H9 (cell line): ENCODE measurements around the gene CEP63. TPM values are rescaled to one million over a fixed set of nuclear protein-coding genes. Genes with fewer than 3 reads are reported as not detected.

Source experiments
- DNase-seq: peaks from one replicate; pipeline ENCODE4 v3.0.0-alpha.2; 2017
- H2AFZ ChIP-seq: one replicate; pipeline ENCODE4 v1.6.1; 2013; ENCODE audit warnings: mild to moderate bottlenecking, low read length, control low read depth, moderate library complexity
- H2AK5ac ChIP-seq: 2 replicates; pipeline ENCODE4 v1.6.1; 2013; ENCODE audit warnings: low read length, control low read depth, mixed read lengths; ENCODE audit not compliant: insufficient read length
- H2BK120ac ChIP-seq: one replicate; pipeline ENCODE4 v1.6.1; 2013; ENCODE audit warnings: low read depth, mild to moderate bottlenecking, low read length, control low read depth, inconsistent platforms; ENCODE audit not compliant: poor library complexity, severe bottlenecking
- H2BK12ac ChIP-seq: 2 replicates; pipeline ENCODE4 v1.6.1; 2013; ENCODE audit warnings: low read length, control low read depth, mixed read lengths, low read depth; ENCODE audit not compliant: insufficient read length
- H2BK15ac ChIP-seq: 2 replicates; pipeline ENCODE4 v1.6.1; 2013; ENCODE audit warnings: low read depth, low read length, control low read depth
- H2BK20ac ChIP-seq: one replicate; pipeline ENCODE4 v1.6.1; 2013; ENCODE audit warnings: low read depth, mild to moderate bottlenecking, low read length, control low read depth, inconsistent platforms; ENCODE audit not compliant: poor library complexity, severe bottlenecking
- H2BK5ac ChIP-seq: 2 replicates; pipeline ENCODE4 v1.6.1; 2013; ENCODE audit warnings: low read length, control low read depth, mixed read lengths; ENCODE audit not compliant: insufficient read length
- H3K14ac ChIP-seq: 2 replicates; pipeline ENCODE4 v1.6.1; 2013; ENCODE audit warnings: low read length, control low read depth; ENCODE audit not compliant: insufficient read depth
- H3K18ac ChIP-seq: 2 replicates; pipeline ENCODE4 v1.6.1; 2013; ENCODE audit warnings: low read depth, mild to moderate bottlenecking, mixed read lengths, low read length, control low read depth; ENCODE audit not compliant: insufficient read length
- H3K23ac ChIP-seq: 2 replicates; pipeline ENCODE4 v1.6.1; 2013; ENCODE audit warnings: low read length, control low read depth, mixed read lengths, low read depth; ENCODE audit not compliant: insufficient read length
- H3K23me2 ChIP-seq: 2 replicates; pipeline ENCODE4 v1.6.1; 2013; ENCODE audit warnings: low read depth, mild to moderate bottlenecking, mixed read lengths, low read length, control low read depth; ENCODE audit not compliant: insufficient read length, poor library complexity, severe bottlenecking
- H3K27ac ChIP-seq: 2 replicates; pipeline ENCODE4 v1.5.1; 2013; ENCODE audit warnings: low read length, control low read depth, mixed read lengths, low read depth; ENCODE audit not compliant: insufficient read length
- H3K27me3 ChIP-seq: 2 replicates; pipeline ENCODE4 v1.6.1; 2013; ENCODE audit warnings: low read length, control low read depth, inconsistent platforms; ENCODE audit not compliant: insufficient read depth
- H3K4ac ChIP-seq: 2 replicates; pipeline ENCODE4 v1.6.1; 2013; ENCODE audit warnings: low read depth, mild to moderate bottlenecking, control low read depth, inconsistent platforms, low read length, moderate library complexity
- H3K4me1 ChIP-seq: 2 replicates; pipeline ENCODE4 v1.6.1; 2013; ENCODE audit warnings: low read length, control low read depth, inconsistent platforms; ENCODE audit not compliant: insufficient read depth
- H3K4me2 ChIP-seq: 2 replicates; pipeline ENCODE4 v1.6.1; 2013; ENCODE audit warnings: low read length, control low read depth, mixed read lengths; ENCODE audit not compliant: insufficient read length, insufficient read depth
- H3K56ac ChIP-seq: 2 replicates; pipeline ENCODE4 v1.6.1; 2013; ENCODE audit warnings: low read depth, mild to moderate bottlenecking, mixed read lengths, low read length, control low read depth; ENCODE audit not compliant: insufficient read length
- H3K79me1 ChIP-seq: 2 replicates; pipeline ENCODE4 v1.6.1; 2013; ENCODE audit warnings: low read depth, mild to moderate bottlenecking, moderate library complexity, low read length, control low read depth, inconsistent platforms; ENCODE audit not compliant: insufficient read depth, poor library complexity, severe bottlenecking
- H3K79me2 ChIP-seq: 2 replicates; pipeline ENCODE4 v1.6.1; 2013; ENCODE audit warnings: low read length, control low read depth, inconsistent platforms; ENCODE audit not compliant: insufficient read depth
- H3K9ac ChIP-seq: 2 replicates; pipeline ENCODE4 v1.6.1; 2013; ENCODE audit warnings: low read length, control low read depth, mixed read lengths; ENCODE audit not compliant: insufficient read length; ENCODE audit errors: extremely low read depth
- H3K9me3 ChIP-seq: one replicate; pipeline ENCODE4 v1.6.1; 2013; ENCODE audit warnings: low read depth, low read length, inconsistent platforms; ENCODE audit not compliant: control insufficient read depth
- H3T11ph ChIP-seq: one replicate; pipeline ENCODE4 v1.6.1; 2013; ENCODE audit warnings: mild to moderate bottlenecking, low read length, control low read depth, inconsistent platforms
- H4K20me1 ChIP-seq: one replicate; pipeline ENCODE4 v1.6.1; 2013; ENCODE audit not compliant: control insufficient read depth, insufficient read length, insufficient read depth
- H4K5ac ChIP-seq: 2 replicates; pipeline ENCODE4 v1.6.1; 2013; ENCODE audit warnings: low read depth, mild to moderate bottlenecking, mixed read lengths, low read length, control low read depth; ENCODE audit not compliant: insufficient read length
- H4K8ac ChIP-seq: replicated peaks from 2 replicates; pipeline ENCODE4 v1.6.1; 2013; ENCODE audit warnings: low read length, control low read depth, mixed read lengths, low read depth; ENCODE audit not compliant: insufficient read length
- H4K91ac ChIP-seq: 2 replicates; pipeline ENCODE4 v1.6.1; 2013; ENCODE audit warnings: low read depth, mild to moderate bottlenecking, moderate library complexity, mixed read lengths, low read length, control low read depth; ENCODE audit not compliant: insufficient read length
- H3K27ac Mint-ChIP-seq, 3 experiments: 2 replicates in 2 of 3; 3 replicates in 1 of 3; pipeline ENCODE4 v1.8.0; 2020 to 2021; ENCODE audit warnings: mixed read lengths in 3 of 3, mild to moderate bottlenecking in 1 of 3, moderate library complexity in 1 of 3
- H3K27me3 Mint-ChIP-seq: 2 replicates; pipeline ENCODE4 v1.8.0; 2021; ENCODE audit warnings: low read depth, mild to moderate bottlenecking, moderate library complexity, mixed read lengths
- H3K36me3 Mint-ChIP-seq, 3 experiments: 2 replicates in 2 of 3; 3 replicates in 1 of 3; pipeline ENCODE4 v1.8.0; 2020 to 2021; ENCODE audit warnings: low read depth in 3 of 3, mixed read lengths in 3 of 3; ENCODE audit not compliant: insufficient read depth in 1 of 3
- H3K4me1 Mint-ChIP-seq, 2 experiments: 2 replicates each; pipeline ENCODE4 v1.8.0; 2020; ENCODE audit warnings: mixed read lengths in 2 of 2
- H3K4me3 Mint-ChIP-seq, 2 experiments: 2 replicates in 1 of 2; 3 replicates in 1 of 2; pipeline ENCODE4 v1.8.0; 2020 to 2021; ENCODE audit warnings: mild to moderate bottlenecking in 2 of 2, mixed read lengths in 2 of 2, moderate library complexity in 1 of 2
- H3K9me3 Mint-ChIP-seq, 2 experiments: 2 replicates in 1 of 2; 3 replicates in 1 of 2; pipeline ENCODE4 v1.8.0; 2020; ENCODE audit warnings: mild to moderate bottlenecking in 2 of 2, mixed read lengths in 2 of 2, moderate library complexity in 1 of 2
- WGBS: extraction: QIAGEN DNeasy Blood & Tissue Kit; methylation state at CpG from one replicate; pipeline ENCODE4 v1.1.7; 2013; ENCODE audit warnings: missing lambda C conversion rate, low lambda C conversion rate, mixed read lengths; ENCODE audit not compliant: insufficient read length; ENCODE audit errors: extremely low coverage; 5-methylcytosine and 5-hydroxymethylcytosine counted together
- total RNA-seq: library from RNA; stranded (reverse); gene quantifications from 2 replicates; pipeline ENCODE4 v1.2.1, GENCODE V29; 2021
- TF ChIP-seq, protein P1 (sequence below): fragments of 200-600 bp; sonication (generic); conservative IDR thresholded peaks from 3 replicates; pipeline ENCODE4 v1.8.0; 2021; ENCODE audit warnings: antibody characterized with exemption, mild to moderate bottlenecking

Gene CEP63
- total RNA-seq, 1 experiment from 2014 or later, result 16.2 TPM

DNA sequence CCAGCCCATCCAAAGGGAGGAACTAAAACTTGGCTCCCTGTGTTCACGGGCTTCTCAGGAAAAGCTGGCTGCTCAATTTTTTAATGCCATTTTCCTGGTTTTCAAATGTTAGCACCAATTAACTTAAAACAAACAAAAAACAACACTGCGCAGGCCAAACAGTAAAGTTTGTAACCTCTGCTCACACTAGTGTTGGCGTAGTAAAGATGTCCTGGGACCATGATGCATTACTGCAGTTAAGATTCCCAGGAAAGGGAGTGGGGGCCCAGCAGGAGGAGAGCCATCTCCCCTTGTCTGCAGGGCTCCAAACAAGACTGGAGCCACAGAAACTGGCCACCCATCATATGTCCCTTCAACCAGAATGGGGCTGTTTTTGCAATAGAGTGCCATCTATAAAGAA lies 91.0 kb downstream of the CEP63 start:
- no peak overlapping the region for H3K18ac ChIP-seq
- no peak overlapping the region for H3T11ph ChIP-seq
- no peak overlapping the region for H2BK120ac ChIP-seq
- Mint-ChIP-seq H3K4me3 (no peak overlapping the region), H3K9me3 (peaks cover 6 to 16% of the 10 kb centered on the region in 2 experiments; a peak in 4 of 5 replicates), H3K36me3 (peaks cover 0 to 8% (median 3%) of the 10 kb centered on the region in 3 experiments; a peak in 3 of 7 replicates), H3K27me3 (no peaks in the 10 kb centered on the region), H3K4me1 (peaks cover 0 to 4% of the 10 kb centered on the region in 2 experiments; a peak in 2 of 4 replicates), H3K27ac (peak overlapping the region in 1 of 3 experiments; percentile 92; a peak in 1 of 7 replicates)
- no peak overlapping the region for H2BK20ac ChIP-seq
- no peaks in the 10 kb centered on the region for H3K9me3 ChIP-seq
- H2BK15ac ChIP-seq, result no peak overlapping the region
- no peak overlapping the region for H3K4ac ChIP-seq
- no peak overlapping the region for H4K8ac ChIP-seq
- H4K20me1 ChIP-seq, result no peaks in the 10 kb centered on the region
- no peak overlapping the region for H3K4me2 ChIP-seq
- no peak overlapping the region for H4K91ac ChIP-seq
- H3K14ac ChIP-seq, result no peak overlapping the region
- H3K56ac ChIP-seq, result no peak overlapping the region
- DNase-seq, result no peak
- TF ChIP-seq, protein P1, sequence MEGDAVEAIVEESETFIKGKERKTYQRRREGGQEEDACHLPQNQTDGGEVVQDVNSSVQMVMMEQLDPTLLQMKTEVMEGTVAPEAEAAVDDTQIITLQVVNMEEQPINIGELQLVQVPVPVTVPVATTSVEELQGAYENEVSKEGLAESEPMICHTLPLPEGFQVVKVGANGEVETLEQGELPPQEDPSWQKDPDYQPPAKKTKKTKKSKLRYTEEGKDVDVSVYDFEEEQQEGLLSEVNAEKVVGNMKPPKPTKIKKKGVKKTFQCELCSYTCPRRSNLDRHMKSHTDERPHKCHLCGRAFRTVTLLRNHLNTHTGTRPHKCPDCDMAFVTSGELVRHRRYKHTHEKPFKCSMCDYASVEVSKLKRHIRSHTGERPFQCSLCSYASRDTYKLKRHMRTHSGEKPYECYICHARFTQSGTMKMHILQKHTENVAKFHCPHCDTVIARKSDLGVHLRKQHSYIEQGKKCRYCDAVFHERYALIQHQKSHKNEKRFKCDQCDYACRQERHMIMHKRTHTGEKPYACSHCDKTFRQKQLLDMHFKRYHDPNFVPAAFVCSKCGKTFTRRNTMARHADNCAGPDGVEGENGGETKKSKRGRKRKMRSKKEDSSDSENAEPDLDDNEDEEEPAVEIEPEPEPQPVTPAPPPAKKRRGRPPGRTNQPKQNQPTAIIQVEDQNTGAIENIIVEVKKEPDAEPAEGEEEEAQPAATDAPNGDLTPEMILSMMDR, result no peak
- H2AFZ ChIP-seq, result no peak overlapping the region
- H3K23me2 ChIP-seq, result no peaks in the 10 kb centered on the region
- H2AK5ac ChIP-seq, result no peak overlapping the region
- H4K5ac ChIP-seq, result no peak overlapping the region
- H2BK5ac ChIP-seq, result no peak overlapping the region
- no peaks in the 10 kb centered on the region for H3K79me1 ChIP-seq
- no peak overlapping the region for H3K9ac ChIP-seq
- H3K27ac ChIP-seq, result no peak overlapping the region
- no peaks in the 10 kb centered on the region for H3K79me2 ChIP-seq
- no peaks in the 10 kb centered on the region for H3K27me3 ChIP-seq
- no peak overlapping the region for H3K23ac ChIP-seq
- no peak overlapping the region for H2BK12ac ChIP-seq
- no peaks in the 10 kb centered on the region for H3K4me1 ChIP-seq
- no CpG with 5 or more reads among the region's 3 CpGs for WGBS
